Germinal center (tissue), 1 donor: ENCODE measurements around the gene ARPC1B.
"Not testable (repeated sequence)": the region's sequence is repeated elsewhere in the genome, so short reads cannot be mapped to it uniquely, and the experiment has no call there.

Experiments used
- DNase-seq: peaks from one replicate; pipeline ENCODE4 v3.0.0; 2012; ENCODE audit warnings: mixed read lengths, low spot score

Gene ARPC1B

DNA sequence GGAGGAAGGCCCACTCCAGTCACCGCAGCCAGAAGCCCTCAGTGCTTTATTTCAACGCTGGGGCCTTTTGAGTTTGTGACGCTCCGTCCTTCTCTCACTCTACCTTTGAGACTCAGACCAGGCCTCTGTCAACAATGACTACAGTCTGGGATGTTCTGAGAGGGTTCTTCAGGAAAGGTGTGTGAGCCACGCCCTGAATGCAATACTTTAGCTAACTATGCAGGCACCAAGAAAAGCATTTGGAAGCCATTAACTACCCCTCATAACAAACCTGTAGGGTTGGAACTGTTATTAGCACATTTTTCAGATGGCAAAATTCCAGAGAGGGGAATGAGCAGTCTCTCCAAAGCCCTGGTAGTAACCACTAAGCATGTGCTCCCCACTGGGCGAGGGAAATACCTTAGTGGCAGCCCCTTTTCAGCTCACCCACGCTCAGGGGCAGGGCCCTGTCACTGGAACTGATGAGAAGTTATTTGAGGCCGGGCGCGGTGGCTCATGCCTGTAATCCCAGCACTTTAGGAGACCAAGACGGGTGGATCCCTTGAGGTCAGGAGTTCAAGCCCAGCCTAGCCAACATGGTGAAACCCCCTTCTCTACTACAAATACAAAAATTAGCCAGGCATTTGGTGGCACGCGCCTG is 5.7 kb upstream of the ARPC1B start:
- no peak for DNase-seq

DNA sequence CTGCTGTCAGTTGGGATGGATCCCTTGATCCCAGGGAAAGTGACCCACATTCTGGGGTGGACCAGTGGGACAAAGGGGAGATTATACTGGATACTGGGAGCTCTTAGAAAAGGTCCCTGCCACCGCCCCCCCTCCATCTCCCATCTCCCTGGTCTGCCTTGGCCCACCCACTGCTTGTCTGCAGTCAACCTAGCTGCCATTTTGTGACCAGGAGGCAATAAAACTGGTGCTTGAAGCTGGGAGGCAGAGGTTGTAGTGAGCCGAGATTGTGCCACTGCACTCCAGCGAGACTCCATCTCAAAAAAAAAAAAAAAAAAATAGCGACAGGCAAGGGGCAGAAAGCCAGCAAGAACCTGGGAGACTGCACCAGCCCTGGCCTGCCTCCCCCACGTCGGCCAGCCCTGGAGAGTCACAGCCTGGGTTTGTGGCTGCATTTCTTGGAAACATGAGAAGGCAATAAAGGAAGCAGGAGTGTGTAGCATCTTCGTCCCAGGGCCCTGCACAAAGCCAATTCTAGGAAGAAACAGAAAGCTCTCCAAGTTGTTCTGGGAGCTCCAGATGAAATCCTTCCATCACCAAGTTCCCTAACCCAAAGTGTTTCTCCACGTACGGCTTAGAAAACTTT is 4.7 kb upstream of the ARPC1B start:
- DNase-seq: no peak

DNA sequence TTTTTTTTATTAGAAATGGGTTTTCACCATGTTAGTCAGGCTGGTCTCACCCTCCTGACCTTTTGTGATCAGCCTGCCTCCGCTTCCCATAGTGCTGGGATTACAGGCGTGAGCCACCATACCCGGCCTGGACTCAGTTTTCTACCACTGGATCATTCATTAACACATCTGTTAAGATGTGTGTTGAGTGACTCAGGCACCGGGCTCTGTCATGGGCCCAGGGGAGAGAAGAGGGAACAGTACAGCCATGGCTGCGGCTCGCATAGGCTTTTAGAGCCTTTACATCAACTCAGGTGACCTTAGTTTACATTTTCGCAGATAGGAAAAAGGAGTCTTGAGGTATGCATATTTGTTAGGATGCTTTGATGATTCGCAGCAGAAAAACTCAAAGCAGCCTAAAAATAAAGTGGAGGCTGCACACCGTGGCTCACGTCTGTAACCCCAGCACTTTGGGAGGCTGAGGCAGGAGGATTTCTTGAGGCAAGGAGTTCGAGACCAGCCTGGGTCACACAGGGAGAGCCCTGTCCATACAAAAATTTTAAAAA is 3.1 kb upstream of the ARPC1B start:
- no peak for DNase-seq

DNA sequence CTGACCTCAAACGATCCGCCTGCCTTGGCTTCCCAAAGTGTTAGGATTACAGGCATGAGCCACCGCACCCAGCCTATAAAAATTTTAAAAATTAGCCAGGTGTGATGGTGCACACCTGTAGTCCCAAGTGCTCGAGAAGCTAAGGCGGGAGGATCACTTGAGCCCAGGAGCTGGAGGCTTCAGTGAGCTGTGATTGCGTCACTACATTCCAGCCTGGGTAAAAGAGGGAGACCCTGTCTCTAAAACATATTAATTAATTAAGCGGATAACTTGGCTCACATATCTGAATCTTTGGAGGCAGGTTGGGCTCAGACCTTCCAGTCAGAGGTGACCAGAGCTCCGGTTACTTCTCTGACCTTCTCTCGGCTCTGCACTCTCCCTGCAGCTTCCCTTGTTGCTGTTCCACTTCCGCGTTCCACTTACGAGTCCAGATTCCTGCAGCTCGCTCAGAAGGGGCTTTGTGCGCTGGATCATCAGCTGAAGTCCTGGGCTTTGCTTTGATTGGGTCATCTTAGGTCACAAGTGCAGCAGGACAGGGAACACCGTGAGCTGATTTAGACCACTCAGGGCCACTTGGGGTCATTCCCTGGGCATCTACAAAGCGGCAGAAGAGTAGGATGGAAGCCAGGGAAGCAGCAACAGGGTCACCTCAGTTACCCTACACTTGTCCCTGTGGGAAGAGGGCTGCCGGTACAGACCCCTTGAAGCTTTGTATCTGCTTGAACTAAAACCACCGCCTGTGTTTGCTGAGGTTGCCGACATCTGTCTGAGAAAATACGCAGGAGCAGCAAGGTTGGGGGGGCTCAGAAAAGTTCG is 2.0 kb upstream of the ARPC1B start:
- no peak for DNase-seq

DNA sequence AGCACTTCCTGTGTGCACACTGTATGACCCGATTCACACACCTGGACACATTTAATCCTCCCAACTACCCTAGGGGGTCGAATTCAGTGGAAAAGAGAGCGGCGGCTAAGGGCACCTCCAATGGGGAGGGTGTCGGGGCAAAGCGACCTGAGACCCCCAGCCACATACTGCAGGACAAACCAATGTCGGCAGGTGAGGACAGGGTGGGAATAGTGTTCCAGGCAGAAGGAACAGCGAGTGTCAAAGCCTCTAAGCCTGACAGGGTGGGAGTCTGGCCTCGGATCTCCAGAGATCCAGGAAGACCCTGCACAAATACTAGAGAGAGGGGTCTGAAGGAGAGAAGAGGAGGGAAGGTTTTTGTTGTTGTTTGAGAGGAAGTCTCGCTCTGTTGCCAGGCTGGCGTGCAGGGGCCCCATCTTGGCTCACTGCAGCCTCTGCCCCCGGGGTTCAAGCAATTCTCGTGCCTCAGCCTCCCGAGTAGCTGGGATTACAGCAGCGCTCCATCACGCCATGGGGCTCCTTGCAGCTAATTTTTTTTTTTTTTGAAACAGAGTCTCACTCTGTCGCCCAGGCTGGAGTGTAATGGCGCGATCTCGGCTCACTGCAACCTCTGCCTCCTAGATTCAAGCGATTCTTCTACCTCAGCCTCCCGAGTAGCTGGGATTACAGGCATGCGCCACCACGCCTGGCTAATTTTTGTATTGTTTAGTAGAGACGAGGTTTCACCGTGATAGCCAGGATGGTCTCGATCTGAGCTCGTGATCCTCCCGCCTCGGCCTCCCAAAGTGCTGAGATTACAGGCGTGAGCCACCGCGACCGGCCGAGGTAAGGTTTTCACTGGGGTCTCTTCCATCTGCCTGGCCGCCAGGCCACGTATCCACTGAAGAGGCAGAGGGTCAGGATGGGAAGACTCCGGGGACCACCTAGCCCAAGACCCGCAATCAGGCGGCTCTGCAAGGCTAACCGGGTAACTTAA is 1.2 kb upstream of the ARPC1B start:
- no peak for DNase-seq

DNA sequence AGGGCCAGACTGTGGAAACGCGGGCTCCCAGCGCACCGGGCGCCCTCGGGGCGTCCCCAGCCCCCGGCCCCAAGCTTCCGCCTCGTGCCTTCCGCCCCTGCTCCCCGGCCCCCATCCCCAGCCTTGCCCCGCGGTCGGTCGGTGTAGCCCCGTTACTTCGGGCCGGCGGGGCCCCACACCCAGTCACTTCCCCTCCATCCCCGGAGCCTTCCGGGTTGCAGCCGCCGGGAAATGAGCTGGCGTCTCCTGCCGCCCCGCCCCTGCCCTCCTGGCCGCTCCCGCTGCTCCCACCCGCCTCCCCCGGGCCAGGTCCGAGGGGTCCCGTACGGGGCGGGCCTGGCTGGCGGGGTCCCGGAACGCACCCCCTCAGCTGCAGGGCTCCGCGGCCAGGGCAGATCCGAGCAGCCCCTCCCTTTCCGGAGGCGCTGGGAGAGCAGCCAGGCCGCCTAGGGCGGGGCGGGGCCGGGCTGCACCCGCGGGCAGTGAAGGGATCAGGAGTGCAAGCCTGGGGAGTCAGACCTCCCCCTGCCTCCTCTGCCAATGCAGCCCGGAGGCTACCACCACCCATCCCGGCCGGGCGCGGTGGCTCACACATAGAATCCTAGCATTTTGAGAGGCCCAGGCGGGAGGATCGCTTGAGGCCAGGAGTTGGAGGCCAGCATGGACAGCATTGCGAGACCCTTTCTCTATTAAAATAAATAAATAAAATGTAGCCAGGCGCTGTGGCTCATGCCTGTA is 709 bp downstream of the ARPC1B start:
- peak; percentile 82 for DNase-seq

DNA sequence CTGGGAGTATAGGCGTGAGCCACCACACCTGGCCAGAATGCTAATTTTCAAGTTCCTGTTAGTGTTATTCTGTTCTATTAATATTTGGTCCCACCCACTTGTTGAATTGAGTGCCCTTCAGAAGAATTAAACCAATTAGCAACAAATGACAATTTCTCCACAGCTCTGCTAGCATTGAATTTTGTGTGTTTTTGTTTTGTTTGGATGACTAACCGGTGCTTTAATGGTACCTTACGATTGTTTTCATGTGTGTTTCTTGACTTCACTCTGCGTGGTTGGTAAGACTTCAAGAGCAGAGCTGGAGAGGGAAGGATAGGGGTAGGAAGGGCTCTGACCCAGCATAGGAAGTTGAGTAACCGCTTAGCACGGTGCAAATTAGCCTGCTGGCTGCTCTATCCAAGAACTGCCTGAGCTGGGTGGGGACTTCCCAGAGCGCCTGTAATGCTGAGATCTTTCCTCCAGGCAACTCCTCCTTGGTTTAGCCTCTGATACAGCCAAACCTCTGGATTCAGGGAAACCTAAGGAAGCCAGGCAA is 4.6 kb downstream of the ARPC1B start:
- peak; percentile 56 for DNase-seq

DNA sequence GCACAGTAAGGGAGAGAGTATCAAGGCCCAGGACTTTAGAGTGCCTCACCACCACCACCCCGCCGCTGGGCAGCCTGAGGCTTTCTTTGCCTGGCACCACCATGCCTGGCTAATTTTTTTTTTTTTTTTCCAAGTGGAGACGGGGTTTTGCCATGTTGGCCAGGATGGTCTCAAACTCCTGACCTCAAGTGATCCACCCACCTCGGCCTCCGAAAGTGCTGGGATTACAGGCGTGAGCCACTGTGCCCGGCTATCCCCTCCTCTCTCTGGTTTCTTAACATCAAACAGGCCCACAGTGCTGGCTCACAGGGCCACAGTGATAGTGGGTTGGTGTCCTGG is 5.1 kb downstream of the ARPC1B start:
- not testable (repeated sequence) for DNase-seq

DNA sequence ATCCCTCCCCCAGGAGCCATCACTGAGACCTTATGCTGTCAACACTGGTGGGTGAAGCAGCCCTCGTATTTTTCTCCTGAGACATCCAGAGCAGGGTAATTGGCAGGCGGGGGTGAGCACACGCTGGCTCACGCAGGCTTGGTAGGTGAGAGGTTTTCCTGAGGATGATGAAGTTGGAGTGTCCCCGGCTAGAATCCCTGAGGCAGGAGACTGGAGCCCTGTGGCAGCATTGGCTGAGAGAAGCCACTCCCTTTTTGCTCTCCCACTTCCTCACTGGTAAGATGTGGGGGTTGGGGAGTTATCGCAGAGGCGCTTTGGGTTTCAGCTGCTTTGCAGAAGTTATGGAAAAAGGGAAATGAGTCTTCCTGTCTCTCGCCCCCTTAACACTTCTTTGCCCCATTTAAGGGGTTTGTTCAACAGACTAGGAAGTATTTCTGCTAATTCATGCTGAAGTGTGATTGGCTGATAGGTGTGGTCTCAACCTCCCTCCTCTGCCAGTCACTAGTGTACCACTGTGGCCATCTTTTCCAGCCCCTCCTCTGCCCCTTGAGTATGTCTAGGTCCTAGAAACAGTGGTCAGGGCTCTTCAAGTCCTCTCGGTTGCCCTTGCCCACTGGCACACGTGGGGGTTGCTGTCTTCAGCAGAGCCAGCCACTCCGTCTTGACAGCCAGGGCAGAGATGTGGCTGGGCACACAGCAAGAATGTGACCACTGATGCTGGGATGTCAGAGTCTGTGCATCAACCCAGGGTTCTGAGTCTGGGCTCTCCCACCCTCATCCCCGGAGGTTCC is 5.7 kb downstream of the ARPC1B start:
- DNase-seq: peak; percentile 82

DNA sequence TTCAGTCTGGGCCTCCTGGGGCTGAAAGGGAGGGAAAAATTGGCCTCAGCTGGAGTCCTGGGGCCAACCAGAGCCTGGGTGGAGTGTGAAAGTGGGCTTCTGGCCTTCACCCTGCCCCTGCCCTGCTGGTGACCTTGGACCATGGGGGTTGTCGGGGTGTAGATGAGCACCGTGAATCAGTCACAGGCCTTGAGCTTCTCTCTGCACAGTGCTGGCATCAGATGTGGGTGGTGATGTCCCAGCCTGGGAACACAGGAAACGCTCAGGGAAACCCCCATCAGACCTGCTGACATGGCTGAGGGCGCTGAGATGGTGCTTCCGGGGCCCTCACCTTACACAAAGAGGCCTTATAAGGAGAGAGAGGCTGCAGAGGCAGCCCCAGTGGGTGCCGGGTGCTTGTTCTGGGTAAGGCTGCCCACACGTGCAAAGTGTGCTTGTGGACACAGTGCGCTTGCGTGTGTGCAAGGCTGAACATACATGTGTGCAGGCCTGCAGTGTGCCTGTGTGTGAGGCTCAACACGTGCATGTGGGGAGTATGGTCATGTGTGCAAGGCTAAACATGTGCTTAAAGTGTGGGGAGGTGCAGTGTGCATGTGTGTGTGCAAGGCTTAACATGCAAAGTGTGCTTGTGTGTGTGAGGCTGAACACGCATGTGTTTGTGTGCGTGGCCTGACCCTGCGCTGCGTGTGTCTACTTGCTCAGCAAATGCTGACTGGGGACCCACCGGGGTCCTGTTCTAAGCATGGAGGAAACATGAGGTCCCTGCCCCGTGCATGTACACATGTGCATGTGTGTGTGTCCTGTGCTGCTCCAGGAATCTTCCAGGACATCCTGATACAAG is 6.5 kb downstream of the ARPC1B start:
- peak; percentile 89 for DNase-seq

DNA sequence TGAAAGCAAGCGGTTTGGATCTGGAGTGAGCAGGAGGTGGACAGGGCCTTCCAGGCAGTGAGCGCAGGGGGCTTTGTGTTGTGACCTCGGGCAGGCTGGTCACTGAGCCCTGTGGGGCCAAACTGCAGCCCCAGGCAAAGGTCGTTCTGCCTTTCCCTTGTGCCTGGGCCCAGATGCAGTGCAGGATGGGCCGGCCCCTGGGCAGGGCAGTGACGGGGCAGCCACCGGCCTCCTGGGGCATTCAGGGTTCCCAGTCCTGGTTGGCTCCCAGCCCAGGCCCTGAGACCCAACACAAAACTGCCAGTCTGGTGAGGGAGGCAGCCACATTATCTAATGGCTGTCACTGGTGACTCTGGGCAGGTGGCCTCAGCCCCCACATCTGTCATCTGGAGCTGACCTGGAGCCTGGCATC is 7.1 kb downstream of the ARPC1B start:
- DNase-seq: no peak

DNA sequence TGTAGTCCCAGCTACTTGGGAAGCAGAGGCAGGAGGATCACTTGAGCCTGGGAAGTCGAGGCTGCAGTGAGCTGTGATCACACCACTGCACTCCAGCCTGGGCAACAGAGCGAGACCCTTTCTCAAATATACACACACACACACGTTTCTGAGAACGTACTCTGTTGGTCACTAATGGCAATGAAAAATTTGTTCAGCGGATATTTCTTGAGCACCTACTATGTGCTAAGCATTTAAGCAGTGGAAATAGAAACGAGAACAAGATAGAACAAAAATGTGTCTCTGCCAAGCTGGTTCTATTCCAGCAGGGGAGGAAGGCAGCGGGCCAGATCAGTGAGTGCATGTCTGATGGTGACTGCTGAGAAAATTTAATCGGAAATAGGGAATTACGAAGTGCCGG is 8.7 kb downstream of the ARPC1B start:
- DNase-seq: no peak

DNA sequence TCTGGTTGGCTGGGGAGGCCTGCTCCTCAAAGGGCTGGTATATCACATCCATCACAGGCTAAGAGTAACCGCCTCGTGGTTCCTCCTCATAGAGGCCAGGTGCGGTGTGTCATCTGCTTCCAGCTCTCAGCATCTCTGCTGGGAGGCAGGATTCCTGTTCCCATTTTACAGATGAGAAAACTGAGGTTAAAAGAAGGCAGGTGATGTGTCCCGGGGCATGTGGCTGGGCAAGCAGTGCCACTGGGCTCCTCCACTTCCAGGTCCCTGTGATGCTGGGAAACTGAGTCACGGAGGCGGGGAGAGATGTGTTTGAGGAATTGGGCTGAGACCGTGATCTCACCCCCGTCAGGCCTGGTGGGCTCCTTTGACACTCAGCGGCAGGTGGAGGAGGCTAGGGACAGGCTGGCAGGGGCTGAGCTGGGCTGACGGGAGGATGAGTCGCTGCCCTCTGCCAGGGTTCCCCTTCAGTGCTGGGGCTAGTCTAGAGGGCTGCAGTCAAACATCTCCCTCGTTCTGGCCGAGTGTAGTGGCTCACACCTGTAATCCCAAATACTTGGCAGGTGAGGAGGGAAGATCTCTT is 9.4 kb downstream of the ARPC1B start:
- no peak for DNase-seq

DNA sequence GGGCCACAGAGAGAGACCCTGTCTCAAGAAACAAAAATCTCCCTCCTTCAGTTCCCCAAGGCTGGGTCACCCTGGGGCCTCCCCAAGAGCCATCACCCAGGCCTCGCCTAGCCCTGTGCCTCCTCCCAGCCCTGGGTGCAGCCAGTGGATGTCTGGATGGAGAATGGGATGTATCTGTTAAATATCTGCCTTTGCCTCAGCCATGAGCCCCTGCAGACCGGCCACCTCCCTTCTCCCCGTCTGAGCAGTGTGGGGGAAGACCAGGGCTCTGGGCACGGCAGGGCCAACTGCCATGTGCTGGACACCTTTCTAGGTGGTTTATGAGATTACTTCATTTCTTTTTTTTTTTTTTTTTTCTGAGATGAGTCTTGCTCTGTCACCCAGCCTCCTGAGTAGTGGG is 10.0 kb downstream of the ARPC1B start:
- DNase-seq: no peak

DNA sequence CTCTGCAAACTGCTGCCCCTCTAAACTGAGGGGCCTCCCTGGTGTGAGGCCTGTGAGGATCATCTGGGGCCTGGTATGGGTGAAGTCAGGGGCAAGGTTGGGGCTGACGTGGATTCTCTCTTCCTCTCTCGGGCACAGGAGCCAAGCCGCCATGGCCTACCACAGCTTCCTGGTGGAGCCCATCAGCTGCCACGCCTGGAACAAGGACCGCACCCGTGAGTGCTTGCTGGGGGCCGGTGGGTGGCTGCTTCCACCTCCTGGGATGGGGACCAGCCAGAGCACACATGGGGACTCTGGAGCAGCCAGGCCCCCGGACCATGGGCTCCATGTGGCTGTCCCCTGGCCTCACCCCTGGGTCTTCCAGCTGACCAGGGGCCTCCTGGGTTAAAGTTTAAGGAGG is 11.0 kb downstream of the ARPC1B start:
- no peak for DNase-seq

DNA sequence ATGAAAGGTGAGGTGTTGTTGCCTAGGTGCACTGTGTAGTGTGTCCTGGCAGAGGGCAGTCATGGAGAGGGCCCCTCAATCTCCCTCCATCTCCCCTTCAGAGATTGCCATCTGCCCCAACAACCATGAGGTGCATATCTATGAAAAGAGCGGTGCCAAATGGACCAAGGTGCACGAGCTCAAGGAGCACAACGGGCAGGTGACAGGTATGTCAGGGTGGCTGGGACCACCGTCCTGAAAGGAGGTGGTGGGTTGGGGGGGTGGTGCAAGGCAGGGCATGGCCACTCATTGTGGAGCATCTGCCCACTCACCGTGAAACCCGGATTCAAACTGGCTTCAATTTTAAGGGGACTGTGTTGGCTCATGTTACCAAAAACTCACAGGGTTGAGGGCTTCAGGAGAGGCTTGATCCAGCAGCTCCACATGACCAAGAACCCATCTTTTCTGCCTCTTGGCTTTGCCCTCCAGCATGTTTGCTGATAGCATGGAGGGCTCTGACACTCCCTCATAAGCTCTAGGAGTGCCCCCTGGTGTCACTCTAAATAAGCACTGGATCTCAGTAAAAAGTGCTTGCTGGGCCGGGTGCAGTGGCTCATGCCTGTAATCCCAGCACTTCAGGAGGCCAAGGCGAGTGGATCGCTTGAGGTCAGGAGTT is 12.2 kb downstream of the ARPC1B start:
- no peak for DNase-seq

DNA sequence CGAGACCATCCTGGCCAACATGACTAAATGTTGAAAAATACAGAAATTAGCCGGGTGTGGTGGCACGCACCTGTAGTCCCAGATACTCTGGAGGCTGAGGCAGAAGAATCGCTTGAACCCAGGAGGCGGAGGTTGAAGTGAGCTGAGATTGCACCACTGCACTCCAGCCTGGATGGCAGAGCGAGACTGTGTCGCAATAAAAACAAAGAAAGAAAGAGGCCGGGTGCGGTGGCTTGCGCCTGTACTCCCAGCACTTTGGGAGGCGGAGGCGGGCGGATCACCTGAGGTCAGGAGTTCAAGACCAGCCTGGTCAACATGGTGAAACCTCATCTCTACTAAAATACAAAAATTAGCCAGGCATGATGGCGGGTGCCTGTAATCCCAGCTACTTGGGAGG is 12.7 kb downstream of the ARPC1B start:
- DNase-seq: not testable (repeated sequence)

DNA sequence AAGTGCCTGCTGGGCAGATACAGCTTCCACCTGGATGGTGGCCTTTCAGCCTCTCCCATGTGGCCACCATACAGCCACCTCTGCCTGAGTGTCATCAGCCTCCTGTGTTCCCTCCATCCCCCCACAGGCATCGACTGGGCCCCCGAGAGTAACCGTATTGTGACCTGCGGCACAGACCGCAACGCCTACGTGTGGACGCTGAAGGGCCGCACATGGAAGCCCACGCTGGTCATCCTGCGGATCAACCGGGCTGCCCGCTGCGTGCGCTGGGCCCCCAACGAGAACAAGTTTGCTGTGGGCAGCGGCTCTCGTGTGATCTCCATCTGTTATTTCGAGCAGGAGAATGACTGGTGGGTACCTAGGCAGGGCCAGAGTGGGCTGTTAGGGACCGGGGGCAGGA is 13.4 kb downstream of the ARPC1B start:
- DNase-seq: no peak
